OCI-LY1 (cell line): ENCODE measurements around the gene PDE5A.

Experiments
- H2AFZ ChIP-seq: fragments of 200-600 bp; sonication (generic), shearing (Covaris generic); 2 replicates; pipeline ENCODE4 v1.6.0; 2014; ENCODE audit warnings: antibody characterized with exemption, mild to moderate bottlenecking, low read length
- H3F3A ChIP-seq: fragments of 200-600 bp; sonication (generic), shearing (Covaris generic); 2 replicates; pipeline ENCODE4 v1.6.0; 2014; ENCODE audit warnings: mild to moderate bottlenecking, antibody characterized with exemption, low read length, moderate library complexity; ENCODE audit not compliant: insufficient read depth
- H3K27ac ChIP-seq: fragments of 200-600 bp; sonication (generic); 2 replicates; pipeline ENCODE4 v1.5.1; 2014; ENCODE audit warnings: low read length, mixed run types, mild to moderate bottlenecking, low read depth; ENCODE audit not compliant: poor library complexity, severe bottlenecking
- H3K27me3 ChIP-seq: fragments of 200-600 bp; sonication (generic); 2 replicates; pipeline ENCODE4 v1.6.0; 2014; ENCODE audit warnings: antibody characterized with exemption, mild to moderate bottlenecking, low read length, moderate library complexity; ENCODE audit not compliant: insufficient read depth
- H3K36me3 ChIP-seq: fragments of 200-600 bp; sonication (generic); 2 replicates; pipeline ENCODE4 v1.6.1; 2014; ENCODE audit warnings: mild to moderate bottlenecking, antibody characterized with exemption, low read length, moderate library complexity, mixed read lengths; ENCODE audit not compliant: insufficient read depth
- H3K4me1 ChIP-seq: fragments of 200-600 bp; sonication (generic); 2 replicates; pipeline ENCODE4 v1.5.1; 2014; ENCODE audit warnings: mild to moderate bottlenecking, low read length, moderate library complexity; ENCODE audit not compliant: insufficient read depth, severe bottlenecking
- H3K4me2 ChIP-seq: fragments of 200-600 bp; sonication (generic), shearing (Covaris generic); 2 replicates; pipeline ENCODE4 v1.6.1; 2014; ENCODE audit warnings: low read length
- H3K4me3 ChIP-seq: fragments of 200-600 bp; sonication (generic); 2 replicates; pipeline ENCODE4 v1.5.1; 2014; ENCODE audit warnings: low read length, low read depth, mild to moderate bottlenecking, mixed read lengths; ENCODE audit not compliant: poor library complexity, severe bottlenecking
- H3K79me2 ChIP-seq: fragments of 200-600 bp; shearing (Covaris generic); 2 replicates; pipeline ENCODE4 v1.6.1; 2016; ENCODE audit warnings: mixed run types, low read length, mixed read lengths; ENCODE audit not compliant: insufficient read depth
- H3K9ac ChIP-seq: fragments of 200-600 bp; sonication (generic), shearing (Covaris generic); 2 replicates; pipeline ENCODE4 v1.6.1; 2014; ENCODE audit warnings: mild to moderate bottlenecking, low read length, mixed read lengths
- H3K9me2 ChIP-seq: fragments of 200-600 bp; sonication (generic), shearing (Covaris generic); 2 replicates; pipeline ENCODE4 v1.6.1; 2014; ENCODE audit warnings: low read depth, mild to moderate bottlenecking, low read length, mixed read lengths
- H3K9me3 ChIP-seq: fragments of 200-600 bp; shearing (Covaris generic); 2 replicates; pipeline ENCODE4 v1.6.1; 2014; ENCODE audit warnings: low read length, mixed read lengths
- H4K20me1 ChIP-seq: fragments of 200-600 bp; sonication (generic), shearing (Covaris generic); 2 replicates; pipeline ENCODE4 v1.6.0; 2016; ENCODE audit warnings: mild to moderate bottlenecking, low read length; ENCODE audit not compliant: insufficient read depth
- EZH2 ChIP-seq: fragments of 200-600 bp; sonication (generic), shearing (Covaris generic); IDR thresholded peaks from 2 replicates; pipeline ENCODE4 v1.8.0; 2017; ENCODE audit warnings: borderline replicate concordance, mixed run types, mild to moderate bottlenecking, antibody characterized with exemption, low read length, moderate library complexity, mixed read lengths
- TF ChIP-seq, protein P1 (sequence below): fragments of 200-600 bp; sonication (generic), shearing (Covaris generic); IDR thresholded peaks from 2 replicates; pipeline ENCODE4 v1.5.1; 2017; ENCODE audit warnings: mild to moderate bottlenecking, antibody characterized with exemption, low read length, moderate library complexity, mixed read lengths

PDE5A gene

DNA sequence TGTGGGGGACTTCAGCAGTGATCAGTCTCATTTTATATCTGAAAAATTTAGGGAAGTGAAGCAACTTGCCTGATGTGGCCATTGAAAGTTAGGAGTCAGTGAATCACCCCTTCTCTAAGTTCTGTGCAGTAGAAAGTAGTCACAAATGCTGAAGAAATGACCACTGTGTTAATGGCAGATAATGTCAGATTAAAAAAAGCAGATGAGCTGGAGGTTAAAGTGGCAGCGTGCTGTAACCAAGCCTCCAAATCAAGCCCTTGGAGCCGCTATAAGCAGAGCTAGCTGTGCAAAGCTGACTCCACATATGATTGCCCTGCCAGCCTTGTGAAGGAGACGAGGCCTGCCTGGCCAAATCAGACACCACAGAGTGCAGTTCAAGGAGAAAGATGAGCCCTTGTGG, 39.2 kb upstream of the PDE5A start:
- Histone ChIP-seq H3K27me3 (no peaks in the 10 kb centered on the region), H3K79me2 (no peaks in the 10 kb centered on the region), H4K20me1 (no peaks in the 10 kb centered on the region), H3K9me2 (no peaks in the 10 kb centered on the region), H3K36me3 (no peaks in the 10 kb centered on the region), H3K9ac (no peak overlapping the region), H3K4me2 (no peak overlapping the region), H3K4me3 (no peak overlapping the region), H3K4me1 (no peaks in the 10 kb centered on the region), H3K27ac (no peak overlapping the region), H2AFZ (no peak overlapping the region), H3K9me3 (no peaks in the 10 kb centered on the region), H3F3A (no peaks in the 10 kb centered on the region)
- TF ChIP-seq EZH2: no peak
- TF ChIP-seq, protein P1, sequence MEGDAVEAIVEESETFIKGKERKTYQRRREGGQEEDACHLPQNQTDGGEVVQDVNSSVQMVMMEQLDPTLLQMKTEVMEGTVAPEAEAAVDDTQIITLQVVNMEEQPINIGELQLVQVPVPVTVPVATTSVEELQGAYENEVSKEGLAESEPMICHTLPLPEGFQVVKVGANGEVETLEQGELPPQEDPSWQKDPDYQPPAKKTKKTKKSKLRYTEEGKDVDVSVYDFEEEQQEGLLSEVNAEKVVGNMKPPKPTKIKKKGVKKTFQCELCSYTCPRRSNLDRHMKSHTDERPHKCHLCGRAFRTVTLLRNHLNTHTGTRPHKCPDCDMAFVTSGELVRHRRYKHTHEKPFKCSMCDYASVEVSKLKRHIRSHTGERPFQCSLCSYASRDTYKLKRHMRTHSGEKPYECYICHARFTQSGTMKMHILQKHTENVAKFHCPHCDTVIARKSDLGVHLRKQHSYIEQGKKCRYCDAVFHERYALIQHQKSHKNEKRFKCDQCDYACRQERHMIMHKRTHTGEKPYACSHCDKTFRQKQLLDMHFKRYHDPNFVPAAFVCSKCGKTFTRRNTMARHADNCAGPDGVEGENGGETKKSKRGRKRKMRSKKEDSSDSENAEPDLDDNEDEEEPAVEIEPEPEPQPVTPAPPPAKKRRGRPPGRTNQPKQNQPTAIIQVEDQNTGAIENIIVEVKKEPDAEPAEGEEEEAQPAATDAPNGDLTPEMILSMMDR: no peak

- no peaks in the 10 kb centered on the region for H3K4me1 ChIP-seq
- H3K27me3 ChIP-seq: no peaks in the 10 kb centered on the region
- no peaks in the 10 kb centered on the region for H3K9me2 ChIP-seq
- TF ChIP-seq EZH2: no peak
- TF ChIP-seq, protein P1: no peak
- no peaks in the 10 kb centered on the region for H3K9me3 ChIP-seq
- no peak overlapping the region for H3K27ac ChIP-seq
- no peak overlapping the region for H3K9ac ChIP-seq
- H3K36me3 ChIP-seq: no peaks in the 10 kb centered on the region
- no peak overlapping the region for H3K4me2 ChIP-seq
- H3K79me2 ChIP-seq: no peaks in the 10 kb centered on the region
- H2AFZ ChIP-seq: no peak overlapping the region
- H3K4me3 ChIP-seq: no peak overlapping the region
- no peaks in the 10 kb centered on the region for H3F3A ChIP-seq
- no peaks in the 10 kb centered on the region for H4K20me1 ChIP-seq
Observed at GRCh38 chr4:119666653-119667091, 38.1 kb upstream of the PDE5A start.

DNA sequence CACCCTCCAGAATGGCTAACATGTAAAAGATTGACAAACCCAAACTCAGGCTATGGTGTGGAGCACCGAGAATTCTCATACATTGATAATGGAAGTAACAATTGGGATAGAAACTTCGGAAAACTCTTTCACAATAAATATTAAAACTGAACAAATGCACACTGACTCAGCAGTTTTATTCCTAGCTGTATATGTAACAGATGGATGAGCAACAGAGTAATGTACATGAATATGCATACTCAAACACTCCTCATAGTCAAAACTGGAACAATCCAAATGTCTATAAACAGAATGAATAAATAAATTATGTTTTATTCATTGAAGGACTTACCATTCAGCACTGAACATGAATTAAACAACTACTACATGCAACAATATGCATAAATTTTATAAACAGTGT, 37.1 kb upstream of the PDE5A start:
- H3K4me1 ChIP-seq: no peaks in the 10 kb centered on the region
- TF ChIP-seq, protein P1: no peak
- no peak for TF ChIP-seq EZH2
- H3K9ac ChIP-seq: no peak overlapping the region
- no peaks in the 10 kb centered on the region for H3K36me3 ChIP-seq
- no peaks in the 10 kb centered on the region for H3K27me3 ChIP-seq
- no peak overlapping the region for H3K4me2 ChIP-seq
- no peaks in the 10 kb centered on the region for H3K9me2 ChIP-seq
- no peaks in the 10 kb centered on the region for H3K9me3 ChIP-seq
- no peak overlapping the region for H3K27ac ChIP-seq
- no peak overlapping the region for H3K4me3 ChIP-seq
- no peaks in the 10 kb centered on the region for H3K79me2 ChIP-seq
- no peaks in the 10 kb centered on the region for H4K20me1 ChIP-seq
- H3F3A ChIP-seq: no peaks in the 10 kb centered on the region
- H2AFZ ChIP-seq: no peak overlapping the region
